ENCODE measurements around the gene IL37.
A peak's percentile ranks its signal among the peaks of the same experiment; 100 is the strongest.

IL37 gene

GRCh38 chr2:112881217-112881985 is 29.6 kb upstream of the IL37 start:
- Histone ChIP-seq H3K4me3 (ENCODE audit: low read length) (no peak overlapping the region), H3F3A (ENCODE audit: control insufficient read depth, insufficient read depth) (no peaks in the 10 kb centered on the region), H3K27me3 (ENCODE audit: control insufficient read depth, low read length) (no peaks in the 10 kb centered on the region), H3K4me1 (ENCODE audit: control insufficient read depth, low read length) (peaks cover 21% of the 10 kb centered on the region), H3K79me2 (ENCODE audit: control insufficient read depth, low read length) (no peaks in the 10 kb centered on the region), H3K9me2 (replicated peaks; ENCODE audit: control insufficient read depth, low read length) (no peaks in the 10 kb centered on the region), H3K9me3 (ENCODE audit: control insufficient read depth, insufficient read depth, low read length) (no peaks in the 10 kb centered on the region), H3K27ac (ENCODE audit: low read depth, low read length) (no peak overlapping the region), H3K36me3 (ENCODE audit: control insufficient read depth, low read length) (no peaks in the 10 kb centered on the region), H4K20me1 (ENCODE audit: control insufficient read depth, insufficient read depth, low read depth, low read length) (no peaks in the 10 kb centered on the region), H3K4me2 (ENCODE audit: low read length) (no peak overlapping the region)
- TF ChIP-seq EZH2phosphoT487 (IDR thresholded peaks at IDR 0.05; ENCODE audit: borderline replicate concordance, low read length) (no peak), CTCF (IDR thresholded peaks at IDR 0.05; ENCODE audit: low read depth, low read length, poor library complexity, severe bottlenecking) (no peak)

- Histone ChIP-seq H3K79me2 (ENCODE audit: control insufficient read depth, low read length) (no peaks in the 10 kb centered on the region), H3K4me1 (ENCODE audit: control insufficient read depth, low read length) (peaks cover 24% of the 10 kb centered on the region), H3K36me3 (ENCODE audit: control insufficient read depth, low read length) (no peaks in the 10 kb centered on the region), H3K27ac (ENCODE audit: low read depth, low read length) (no peak overlapping the region), H3K9me2 (replicated peaks; ENCODE audit: control insufficient read depth, low read length) (no peaks in the 10 kb centered on the region), H3F3A (ENCODE audit: control insufficient read depth, insufficient read depth) (no peaks in the 10 kb centered on the region), H4K20me1 (ENCODE audit: control insufficient read depth, insufficient read depth, low read depth, low read length) (no peaks in the 10 kb centered on the region), H3K27me3 (ENCODE audit: control insufficient read depth, low read length) (0 out of 2 replicates have a peak, but pooled peaks cover 2% of the 10 kb centered on the region), H3K4me3 (ENCODE audit: low read length) (no peak overlapping the region), H3K4me2 (ENCODE audit: low read length) (no peak overlapping the region), H3K9me3 (ENCODE audit: control insufficient read depth, insufficient read depth, low read length) (no peaks in the 10 kb centered on the region)
- TF ChIP-seq CTCF (IDR thresholded peaks at IDR 0.05; ENCODE audit: low read depth, low read length, poor library complexity, severe bottlenecking), result no peak
- TF ChIP-seq EZH2phosphoT487 (IDR thresholded peaks at IDR 0.05; ENCODE audit: borderline replicate concordance, low read length), result no peak
Observed at GRCh38 chr2:112883669-112884068, 27.3 kb upstream of the IL37 start.

- H3K27me3 ChIP-seq (ENCODE audit: control insufficient read depth, low read length), result 0 out of 2 replicates have a peak, but pooled peaks cover 2% of the 10 kb centered on the region
- no peaks in the 10 kb centered on the region for H4K20me1 ChIP-seq (ENCODE audit: control insufficient read depth, insufficient read depth, low read depth, low read length)
- TF ChIP-seq EZH2phosphoT487 (IDR thresholded peaks at IDR 0.05; ENCODE audit: borderline replicate concordance, low read length) (no peak), CTCF (IDR thresholded peaks at IDR 0.05; ENCODE audit: low read depth, low read length, poor library complexity, severe bottlenecking) (peak; percentile 94)
- no peak overlapping the region for H3K4me3 ChIP-seq (ENCODE audit: low read length)
- no peaks in the 10 kb centered on the region for H3K9me3 ChIP-seq (ENCODE audit: control insufficient read depth, insufficient read depth, low read length)
- no peaks in the 10 kb centered on the region for H3K9me2 ChIP-seq (replicated peaks; ENCODE audit: control insufficient read depth, low read length)
- H3F3A ChIP-seq (ENCODE audit: control insufficient read depth, insufficient read depth), result no peaks in the 10 kb centered on the region
- no peak overlapping the region for H3K4me2 ChIP-seq (ENCODE audit: low read length)
- H3K79me2 ChIP-seq (ENCODE audit: control insufficient read depth, low read length), result no peaks in the 10 kb centered on the region
- no peaks in the 10 kb centered on the region for H3K36me3 ChIP-seq (ENCODE audit: control insufficient read depth, low read length)
- H3K27ac ChIP-seq (ENCODE audit: low read depth, low read length), result no peak overlapping the region
- H3K4me1 ChIP-seq (ENCODE audit: control insufficient read depth, low read length), result peaks cover 19% of the 10 kb centered on the region
Observed at GRCh38 chr2:112884869-112885505, 26.0 kb upstream of the IL37 start.
